ENCODE results near the gene PDE4B. TPM values are rescaled to one million over a fixed set of nuclear protein-coding genes. Genes with fewer than 3 reads are reported as not detected.

PDE4B gene
- total RNA-seq, 1 donor from 2014 or later, result 29.0 TPM

- Histone ChIP-seq H3K27ac (no peak overlapping the region), H3K9me3 (no peaks in the 10 kb centered on the region), H3K36me3 (no peaks in the 10 kb centered on the region), H3K27me3 (no peaks in the 10 kb centered on the region), H3K4me1 (no peaks in the 10 kb centered on the region), H3K4me3 (no peak overlapping the region)
- DNase-seq (ENCODE audit: extremely low spot score in 2 of 2), result no peak
- intact Hi-C loops (cut with DNase I), result no loop called here
- TF ChIP-seq CTCF (IDR thresholded peaks at IDR 0.05), result no peak
- TF ChIP-seq POLR2AphosphoS5 (IDR thresholded peaks at IDR 0.05; ENCODE audit: insufficient read depth in 1 of 2, low read depth in 1 of 2), result no peak
- TF ChIP-seq POLR2A (IDR thresholded peaks at IDR 0.05), result no peak
Measured at GRCh38 chr1:66177510-66177909, 384.8 kb downstream of the PDE4B start.

GRCh38 chr1:66182026-66182425, 389.3 kb downstream of the PDE4B start:
- intact Hi-C loops (cut with DNase I), result no loop called here
- no peaks in the 10 kb centered on the region for H3K27me3 ChIP-seq
- H3K36me3 ChIP-seq, result no peaks in the 10 kb centered on the region
- no peak overlapping the region for H3K4me3 ChIP-seq
- H3K27ac ChIP-seq, result no peak overlapping the region
- H3K4me1 ChIP-seq, result no peaks in the 10 kb centered on the region
- no peak for DNase-seq (ENCODE audit: extremely low spot score in 2 of 2)
- no peak for TF ChIP-seq POLR2AphosphoS5 (IDR thresholded peaks at IDR 0.05; ENCODE audit: insufficient read depth in 1 of 2, low read depth in 1 of 2)
- no peak for TF ChIP-seq POLR2A (IDR thresholded peaks at IDR 0.05)
- no peak for TF ChIP-seq CTCF (IDR thresholded peaks at IDR 0.05)
- no peaks in the 10 kb centered on the region for H3K9me3 ChIP-seq

- DNase-seq (ENCODE audit: extremely low spot score in 2 of 2), result peak in 1 of 2 donors; percentile 92
- Histone ChIP-seq H3K36me3 (no peaks in the 10 kb centered on the region), H3K27me3 (no peaks in the 10 kb centered on the region), H3K27ac (peak overlapping the region; percentile 76), H3K4me1 (no peaks in the 10 kb centered on the region), H3K9me3 (no peaks in the 10 kb centered on the region), H3K4me3 (no peak overlapping the region)
- intact Hi-C loops (cut with DNase I), result no loop called here
- no peak for TF ChIP-seq POLR2A (IDR thresholded peaks at IDR 0.05)
- TF ChIP-seq CTCF (IDR thresholded peaks at IDR 0.05), result no peak
- no peak for TF ChIP-seq POLR2AphosphoS5 (IDR thresholded peaks at IDR 0.05; ENCODE audit: insufficient read depth in 1 of 2, low read depth in 1 of 2)
Measured at GRCh38 chr1:66182551-66183178, 390.0 kb downstream of the PDE4B start.

- Histone ChIP-seq H3K4me1 (no peaks in the 10 kb centered on the region), H3K9me3 (no peaks in the 10 kb centered on the region), H3K4me3 (no peak overlapping the region), H3K36me3 (no peaks in the 10 kb centered on the region), H3K27ac (peak overlapping the region; percentile 76), H3K27me3 (no peaks in the 10 kb centered on the region)
- DNase-seq (ENCODE audit: extremely low spot score in 2 of 2), result no peak
- TF ChIP-seq POLR2A (IDR thresholded peaks at IDR 0.05) (no peak), CTCF (IDR thresholded peaks at IDR 0.05) (no peak), POLR2AphosphoS5 (IDR thresholded peaks at IDR 0.05; ENCODE audit: insufficient read depth in 1 of 2, low read depth in 1 of 2) (no peak)
- intact Hi-C loops (cut with DNase I), result no loop called here
Measured at GRCh38 chr1:66183400-66183799, 390.7 kb downstream of the PDE4B start.

GRCh38 chr1:66197120-66197519, 404.4 kb downstream of the PDE4B start:
- Histone ChIP-seq H3K9me3 (no peaks in the 10 kb centered on the region), H3K4me1 (no peaks in the 10 kb centered on the region), H3K4me3 (no peak overlapping the region), H3K27ac (peak overlapping the region; percentile 62), H3K36me3 (no peaks in the 10 kb centered on the region), H3K27me3 (no peaks in the 10 kb centered on the region)
- intact Hi-C loops (cut with DNase I), result no loop called here
- no peak for DNase-seq (ENCODE audit: extremely low spot score in 2 of 2)
- TF ChIP-seq POLR2AphosphoS5 (IDR thresholded peaks at IDR 0.05; ENCODE audit: insufficient read depth in 1 of 2, low read depth in 1 of 2), result no peak
- no peak for TF ChIP-seq POLR2A (IDR thresholded peaks at IDR 0.05)
- no peak for TF ChIP-seq CTCF (IDR thresholded peaks at IDR 0.05)

Measured in vagina (tissue), 2 donors.